ENCODE measurements around the gene RPS6KA1.
A peak's percentile ranks its signal among the peaks of the same experiment; 100 is the strongest.
"Not testable (repeated sequence)": the region's sequence is repeated elsewhere in the genome, so short reads cannot be mapped to it uniquely, and the experiment has no call there.

RPS6KA1 gene

GRCh38 chr1:26529655-26530409, at the start of gene RPS6KA1:
Gene RPS6KA1 (plus strand): TSS chr1:26529761. CDS start chr1:26529921, 160 bp downstream.
- DNase-seq, result peak; percentile 48 to 77

- DNase-seq, result no peak
Observed at GRCh38 chr1:26482921-26483320, 46.6 kb upstream of the RPS6KA1 start.

- no peak for DNase-seq
Observed at GRCh38 chr1:26483980-26484379, 45.6 kb upstream of the RPS6KA1 start.

- no peak for DNase-seq
Observed at GRCh38 chr1:26490155-26490554, 39.4 kb upstream of the RPS6KA1 start.

GRCh38 chr1:26493267-26493666, 36.3 kb upstream of the RPS6KA1 start:
- DNase-seq, result no peak

GRCh38 chr1:26493938-26494337, 35.6 kb upstream of the RPS6KA1 start:
- no peak for DNase-seq

GRCh38 chr1:26496861-26497260, 32.7 kb upstream of the RPS6KA1 start:
- no peak for DNase-seq

- no peak for DNase-seq
Observed at GRCh38 chr1:26498894-26499293, 30.7 kb upstream of the RPS6KA1 start.

GRCh38 chr1:26500488-26501175, 28.9 kb upstream of the RPS6KA1 start:
- DNase-seq, result peak; percentile 67 to 89

GRCh38 chr1:26510711-26511110, 18.9 kb upstream of the RPS6KA1 start:
- not testable (repeated sequence) for DNase-seq

GRCh38 chr1:26515836-26516235, 13.7 kb upstream of the RPS6KA1 start:
- DNase-seq, result not testable (repeated sequence)

GRCh38 chr1:26516987-26517765, 12.4 kb upstream of the RPS6KA1 start:
- DNase-seq, result peak in 1 of 2 experiments; percentile 6

- DNase-seq, result no peak
Observed at GRCh38 chr1:26517766-26518049, 11.9 kb upstream of the RPS6KA1 start.

- DNase-seq, result no peak
Observed at GRCh38 chr1:26518355-26518754, 11.2 kb upstream of the RPS6KA1 start.

- no peak for DNase-seq
Observed at GRCh38 chr1:26520339-26520738, 9.2 kb upstream of the RPS6KA1 start.

- DNase-seq, result no peak
Observed at GRCh38 chr1:26521669-26522030, 7.9 kb upstream of the RPS6KA1 start.

GRCh38 chr1:26522073-26522472, 7.5 kb upstream of the RPS6KA1 start:
- no peak for DNase-seq

- no peak for DNase-seq
Observed at GRCh38 chr1:26524181-26524580, 5.4 kb upstream of the RPS6KA1 start.

- DNase-seq, result no peak
Observed at GRCh38 chr1:26526287-26526686, 3.3 kb upstream of the RPS6KA1 start.

- no peak for DNase-seq
Observed at GRCh38 chr1:26529405-26529654, 231 bp upstream of the RPS6KA1 start.

GRCh38 chr1:26530410-26530894, 891 bp downstream of the RPS6KA1 start:
- no peak for DNase-seq

- peak; percentile 51 to 67 for DNase-seq
Observed at GRCh38 chr1:26530895-26531598, 1.5 kb downstream of the RPS6KA1 start.

GRCh38 chr1:26531651-26532131, 2.1 kb downstream of the RPS6KA1 start:
- no peak for DNase-seq
